HL-60 (cell line): ENCODE results near the gene TXNDC2.

Source experiments
- TF ChIP-seq, protein P1 (sequence below): IDR thresholded peaks from one replicate; pipeline ENCODE4 v1.5.1; 2011; ENCODE audit warnings: low read length, control low read depth, inconsistent platforms; ENCODE audit not compliant: insufficient read depth
- TF ChIP-seq, protein P2 (sequence below): IDR thresholded peaks from 2 replicates; pipeline ENCODE4 v1.6.1; 2012; ENCODE audit warnings: low read depth; ENCODE audit not compliant: insufficient replicate concordance

DNA sequence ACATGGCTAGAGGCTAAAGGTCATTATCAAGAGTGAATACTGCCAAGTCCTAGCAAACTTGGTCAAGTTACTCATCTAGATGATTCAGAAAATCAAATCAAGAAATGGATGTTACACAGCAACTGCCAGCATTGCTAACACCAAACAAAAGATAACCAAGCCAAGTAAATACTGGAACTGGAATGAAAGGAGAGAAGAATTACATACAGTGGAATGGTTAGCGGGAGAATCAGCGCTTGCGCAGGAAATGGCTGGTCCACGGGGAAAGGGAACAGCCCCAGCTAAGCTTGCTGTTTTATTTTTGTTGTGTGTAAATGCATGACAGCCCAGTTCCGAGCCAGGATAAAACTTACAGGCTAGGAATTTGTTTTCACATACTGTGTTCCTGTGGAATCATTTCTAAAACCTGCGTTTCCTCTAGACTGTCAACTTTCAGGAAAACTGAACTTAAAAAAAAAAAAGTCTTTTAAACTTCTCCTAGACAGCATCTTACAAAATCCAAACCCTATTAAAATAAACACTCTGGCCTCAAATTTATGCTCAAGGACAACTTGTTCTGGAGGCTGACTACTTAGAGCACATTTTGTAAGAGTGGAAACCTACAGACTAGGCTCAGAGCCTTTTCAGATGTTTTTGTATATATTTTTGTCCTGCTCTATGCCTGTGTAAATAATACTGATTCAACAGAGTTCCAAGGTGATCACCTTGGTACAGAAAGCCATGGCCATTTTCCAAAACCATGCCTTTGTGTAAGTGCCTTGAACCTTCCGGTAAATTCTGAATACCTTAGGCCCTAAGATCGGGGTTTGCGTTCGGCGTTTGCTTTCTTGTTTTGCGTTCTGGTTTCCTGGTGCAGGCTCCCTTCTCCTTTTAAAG lies 30.7 kb upstream of the TXNDC2 start:
- TF ChIP-seq, protein P1, sequence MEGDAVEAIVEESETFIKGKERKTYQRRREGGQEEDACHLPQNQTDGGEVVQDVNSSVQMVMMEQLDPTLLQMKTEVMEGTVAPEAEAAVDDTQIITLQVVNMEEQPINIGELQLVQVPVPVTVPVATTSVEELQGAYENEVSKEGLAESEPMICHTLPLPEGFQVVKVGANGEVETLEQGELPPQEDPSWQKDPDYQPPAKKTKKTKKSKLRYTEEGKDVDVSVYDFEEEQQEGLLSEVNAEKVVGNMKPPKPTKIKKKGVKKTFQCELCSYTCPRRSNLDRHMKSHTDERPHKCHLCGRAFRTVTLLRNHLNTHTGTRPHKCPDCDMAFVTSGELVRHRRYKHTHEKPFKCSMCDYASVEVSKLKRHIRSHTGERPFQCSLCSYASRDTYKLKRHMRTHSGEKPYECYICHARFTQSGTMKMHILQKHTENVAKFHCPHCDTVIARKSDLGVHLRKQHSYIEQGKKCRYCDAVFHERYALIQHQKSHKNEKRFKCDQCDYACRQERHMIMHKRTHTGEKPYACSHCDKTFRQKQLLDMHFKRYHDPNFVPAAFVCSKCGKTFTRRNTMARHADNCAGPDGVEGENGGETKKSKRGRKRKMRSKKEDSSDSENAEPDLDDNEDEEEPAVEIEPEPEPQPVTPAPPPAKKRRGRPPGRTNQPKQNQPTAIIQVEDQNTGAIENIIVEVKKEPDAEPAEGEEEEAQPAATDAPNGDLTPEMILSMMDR = no peak
- TF ChIP-seq, protein P2, sequence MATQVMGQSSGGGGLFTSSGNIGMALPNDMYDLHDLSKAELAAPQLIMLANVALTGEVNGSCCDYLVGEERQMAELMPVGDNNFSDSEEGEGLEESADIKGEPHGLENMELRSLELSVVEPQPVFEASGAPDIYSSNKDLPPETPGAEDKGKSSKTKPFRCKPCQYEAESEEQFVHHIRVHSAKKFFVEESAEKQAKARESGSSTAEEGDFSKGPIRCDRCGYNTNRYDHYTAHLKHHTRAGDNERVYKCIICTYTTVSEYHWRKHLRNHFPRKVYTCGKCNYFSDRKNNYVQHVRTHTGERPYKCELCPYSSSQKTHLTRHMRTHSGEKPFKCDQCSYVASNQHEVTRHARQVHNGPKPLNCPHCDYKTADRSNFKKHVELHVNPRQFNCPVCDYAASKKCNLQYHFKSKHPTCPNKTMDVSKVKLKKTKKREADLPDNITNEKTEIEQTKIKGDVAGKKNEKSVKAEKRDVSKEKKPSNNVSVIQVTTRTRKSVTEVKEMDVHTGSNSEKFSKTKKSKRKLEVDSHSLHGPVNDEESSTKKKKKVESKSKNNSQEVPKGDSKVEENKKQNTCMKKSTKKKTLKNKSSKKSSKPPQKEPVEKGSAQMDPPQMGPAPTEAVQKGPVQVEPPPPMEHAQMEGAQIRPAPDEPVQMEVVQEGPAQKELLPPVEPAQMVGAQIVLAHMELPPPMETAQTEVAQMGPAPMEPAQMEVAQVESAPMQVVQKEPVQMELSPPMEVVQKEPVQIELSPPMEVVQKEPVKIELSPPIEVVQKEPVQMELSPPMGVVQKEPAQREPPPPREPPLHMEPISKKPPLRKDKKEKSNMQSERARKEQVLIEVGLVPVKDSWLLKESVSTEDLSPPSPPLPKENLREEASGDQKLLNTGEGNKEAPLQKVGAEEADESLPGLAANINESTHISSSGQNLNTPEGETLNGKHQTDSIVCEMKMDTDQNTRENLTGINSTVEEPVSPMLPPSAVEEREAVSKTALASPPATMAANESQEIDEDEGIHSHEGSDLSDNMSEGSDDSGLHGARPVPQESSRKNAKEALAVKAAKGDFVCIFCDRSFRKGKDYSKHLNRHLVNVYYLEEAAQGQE = no peak
